Activated T-cell treated with anti-CD3 and anti-CD28 coated beads, Interleukin-2, amount 50 U/mL, for 48 hours (primary cell): Measurements from ENCODE around the gene WEE1.
"Not testable (repeated sequence)": the region's sequence is repeated elsewhere in the genome, so short reads cannot be mapped to it uniquely, and the experiment has no call there.

Experiments used
- DNase-seq, 2 experiments: peaks; one replicate each; pipeline ENCODE4 v3.0.0-alpha.2; 2020

The WEE1 gene

DNA sequence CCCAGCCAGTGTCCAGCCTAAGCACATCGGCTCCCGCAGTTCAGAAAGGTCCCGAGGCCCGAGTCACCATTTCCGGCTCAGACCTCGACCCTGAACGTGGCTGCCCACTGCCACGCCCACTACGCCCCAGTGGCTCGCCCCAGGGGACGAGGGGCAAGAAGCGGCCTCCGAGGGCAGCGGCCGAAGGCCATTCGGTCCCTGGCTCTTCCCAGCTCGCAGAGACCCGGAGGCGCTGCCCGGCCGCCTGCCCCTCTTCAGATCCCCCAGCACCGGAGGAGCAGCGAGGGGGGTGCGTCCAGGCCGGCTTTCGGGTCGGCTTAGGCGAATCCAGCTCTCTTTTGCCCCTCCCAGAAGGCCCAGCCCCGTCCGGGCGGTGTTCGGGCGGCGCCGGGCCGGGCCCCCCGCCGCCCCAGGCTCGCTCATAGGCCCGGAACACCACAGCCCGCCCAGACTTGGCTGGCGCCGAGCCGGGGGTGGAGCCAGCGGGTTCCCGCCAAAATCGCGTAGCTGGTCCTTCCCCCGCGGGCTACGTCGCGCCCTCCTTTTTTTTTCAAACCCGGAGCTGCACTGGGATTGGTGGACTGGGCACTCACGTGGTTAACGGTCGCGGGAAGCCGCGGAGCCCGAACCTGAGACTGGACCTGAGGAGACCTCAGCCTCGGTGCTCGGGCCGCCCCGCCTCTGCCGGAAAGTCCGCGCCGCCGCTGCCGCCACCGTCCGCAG is at the start of gene WEE1:
Gene WEE1, plus strand, starts transcription at position 619 of the 723 bp plus-strand sequence. CDS start 264 bp downstream, outside the sequence.
- DNase-seq = peak; percentile 99

DNA sequence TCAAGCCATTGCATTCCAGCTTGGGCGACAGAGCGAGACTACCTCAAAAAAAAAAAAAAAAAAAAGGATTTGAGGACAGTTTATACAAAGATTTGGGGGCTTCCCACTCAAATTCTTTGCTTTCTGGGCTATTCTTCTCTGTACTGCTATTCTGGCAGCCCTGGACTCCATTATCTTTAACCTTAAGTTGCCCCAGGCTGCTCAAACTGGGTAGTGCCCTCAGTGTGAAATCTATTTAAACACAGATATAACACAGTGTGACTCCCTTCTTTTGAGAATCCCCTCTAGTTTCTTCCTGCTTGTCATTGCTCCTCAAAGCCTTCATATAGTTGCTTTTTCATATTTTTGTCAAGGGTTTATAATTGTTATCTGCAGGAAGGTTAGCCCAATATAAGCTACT is 49.5 kb upstream of the WEE1 start:
- DNase-seq = no peak

DNA sequence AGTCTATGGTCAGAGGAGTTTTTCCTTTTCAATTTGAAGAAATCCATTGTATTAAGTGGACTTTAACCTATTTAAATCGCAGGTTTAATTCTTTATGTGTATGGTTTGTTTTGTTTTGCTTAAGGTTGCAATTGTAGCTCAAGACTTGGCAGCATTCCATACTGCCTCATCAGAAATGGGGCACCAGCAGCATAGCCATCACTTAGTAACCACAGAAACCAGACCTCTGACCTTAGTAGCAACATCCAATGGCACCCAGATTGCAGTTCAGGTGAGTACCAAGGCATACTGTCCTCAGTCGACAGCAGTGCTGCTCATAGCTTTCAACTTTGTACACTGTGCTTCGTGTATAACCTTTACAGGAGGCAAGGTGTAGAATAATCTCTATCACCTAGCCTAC is 48.4 kb upstream of the WEE1 start:
- no peak for DNase-seq

DNA sequence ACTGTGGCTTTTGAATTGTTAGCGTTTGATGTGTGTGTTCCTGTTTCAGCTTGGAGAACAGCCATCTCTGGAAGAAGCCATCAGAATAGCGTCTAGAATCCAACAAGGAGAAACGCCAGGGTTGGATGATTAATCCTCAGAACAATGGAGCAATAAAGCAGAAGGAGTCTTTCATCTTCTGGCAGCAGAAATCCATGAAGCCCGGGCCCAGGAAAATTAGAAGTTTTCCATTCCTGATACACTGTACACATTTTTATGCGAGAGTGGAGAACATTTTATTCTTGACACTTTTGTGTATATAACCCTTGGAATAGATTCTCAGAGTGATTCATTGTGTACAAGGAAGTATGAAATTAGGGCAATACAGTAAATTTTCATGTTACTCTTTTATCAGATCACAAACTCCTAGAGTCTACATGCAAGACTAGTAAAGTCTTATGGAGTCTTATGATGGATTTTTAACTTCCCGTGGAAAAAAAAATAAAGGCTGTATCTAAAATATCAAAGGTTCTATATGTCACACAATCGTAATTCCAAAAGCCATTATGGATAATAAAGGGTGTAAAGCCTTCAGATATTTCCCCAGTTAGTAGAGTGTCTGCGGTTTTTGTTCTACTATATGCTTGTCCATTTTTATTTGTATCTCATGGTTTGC is 45.9 kb upstream of the WEE1 start:
- no peak for DNase-seq

DNA sequence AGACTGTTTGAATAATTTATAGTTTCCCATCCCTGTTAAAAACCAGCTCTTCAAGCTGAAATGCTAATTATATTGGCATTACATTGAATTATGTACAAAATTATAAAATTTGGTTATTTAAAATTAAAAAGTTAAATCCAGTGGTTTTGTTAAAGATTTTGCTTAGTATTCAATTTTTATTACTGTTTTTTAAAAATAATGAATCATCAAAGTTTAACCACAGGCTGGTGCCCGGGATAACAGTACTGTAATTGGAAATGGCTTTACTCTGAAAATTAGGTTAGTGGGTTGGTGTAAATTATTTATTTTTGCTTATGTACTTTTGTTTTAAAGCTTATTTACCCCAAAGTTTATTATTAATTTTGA is 45.4 kb upstream of the WEE1 start:
- DNase-seq = no peak

DNA sequence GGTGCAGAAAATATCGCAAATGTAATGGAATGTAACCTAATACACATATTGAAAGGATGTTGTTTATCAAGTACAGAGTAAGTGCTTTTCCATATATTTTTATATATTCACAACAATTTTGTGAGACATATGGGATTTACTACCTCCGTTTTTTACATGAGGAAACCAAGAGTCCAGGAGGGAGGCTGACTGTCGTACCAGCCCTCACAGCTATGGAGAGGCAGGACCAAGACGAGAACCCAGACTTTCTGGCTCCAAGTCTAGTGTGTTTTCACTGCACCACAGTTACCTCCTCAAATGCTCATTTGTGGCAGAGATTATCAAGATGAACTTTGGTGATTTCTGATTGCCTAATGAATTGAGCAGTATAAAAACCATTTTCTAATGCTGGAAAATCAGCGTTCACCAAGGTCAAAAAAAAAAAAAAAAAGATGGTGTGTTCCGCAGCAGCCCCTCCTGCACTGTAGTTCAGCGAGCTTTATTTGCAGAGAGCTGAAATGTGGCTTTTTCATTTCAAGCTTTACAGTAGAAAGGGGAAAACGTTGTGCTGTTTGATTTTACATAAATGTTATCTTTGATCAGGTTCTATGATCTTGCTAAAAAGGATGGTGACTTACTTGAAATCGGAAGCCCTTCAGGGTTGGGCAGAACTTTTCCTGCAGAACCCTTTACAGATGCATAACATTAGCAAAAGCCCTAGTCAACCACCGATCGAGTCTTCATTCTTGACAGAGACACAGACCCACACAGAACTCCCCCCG is 44.7 kb upstream of the WEE1 start:
- no peak for DNase-seq

DNA sequence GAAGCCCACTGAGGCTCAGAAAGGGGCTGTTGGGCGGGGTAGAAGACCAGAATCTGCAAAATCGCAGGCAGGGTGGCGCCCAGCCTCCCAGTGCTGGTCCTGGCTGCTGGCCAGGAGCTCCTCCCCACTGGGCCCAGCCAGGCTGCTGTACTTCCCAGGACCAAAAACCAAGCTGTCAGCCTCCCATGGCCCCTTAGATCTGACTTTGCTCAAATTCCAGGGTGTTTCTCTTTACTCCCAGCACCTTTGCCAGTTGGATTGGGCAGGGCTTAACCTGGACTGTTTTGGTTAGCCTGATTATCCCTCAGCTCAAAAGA is 44.2 kb upstream of the WEE1 start:
- DNase-seq = no peak

DNA sequence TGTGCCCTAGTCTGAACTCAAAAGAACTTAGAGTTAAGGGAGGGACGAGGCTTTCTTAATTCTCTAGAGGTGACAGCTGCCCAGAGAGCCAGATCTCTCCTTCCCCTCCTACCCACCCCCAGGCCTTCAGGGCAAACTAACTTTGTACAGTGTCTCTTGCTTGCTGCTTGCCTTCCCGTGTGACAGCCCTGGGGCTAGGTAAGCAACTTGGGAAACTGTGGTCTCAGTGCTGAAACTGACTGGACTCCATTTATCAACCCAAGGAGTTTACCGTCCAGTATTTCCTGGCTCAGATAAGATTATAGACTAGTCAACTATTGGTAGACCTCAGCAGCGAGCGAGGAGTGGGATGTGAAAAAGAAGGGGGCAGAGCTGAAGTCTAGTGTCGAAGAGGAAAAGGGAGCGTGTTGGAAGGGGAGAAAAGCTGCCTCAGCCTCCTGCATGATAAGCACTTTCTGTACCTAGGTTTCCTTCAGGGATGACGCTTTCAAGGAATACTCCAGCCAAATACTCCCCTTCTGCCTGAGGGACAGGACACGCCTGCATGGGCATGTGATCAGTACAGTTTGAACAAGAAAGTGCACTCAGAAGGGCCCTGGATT is 43.3 kb upstream of the WEE1 start:
- DNase-seq = no peak

DNA sequence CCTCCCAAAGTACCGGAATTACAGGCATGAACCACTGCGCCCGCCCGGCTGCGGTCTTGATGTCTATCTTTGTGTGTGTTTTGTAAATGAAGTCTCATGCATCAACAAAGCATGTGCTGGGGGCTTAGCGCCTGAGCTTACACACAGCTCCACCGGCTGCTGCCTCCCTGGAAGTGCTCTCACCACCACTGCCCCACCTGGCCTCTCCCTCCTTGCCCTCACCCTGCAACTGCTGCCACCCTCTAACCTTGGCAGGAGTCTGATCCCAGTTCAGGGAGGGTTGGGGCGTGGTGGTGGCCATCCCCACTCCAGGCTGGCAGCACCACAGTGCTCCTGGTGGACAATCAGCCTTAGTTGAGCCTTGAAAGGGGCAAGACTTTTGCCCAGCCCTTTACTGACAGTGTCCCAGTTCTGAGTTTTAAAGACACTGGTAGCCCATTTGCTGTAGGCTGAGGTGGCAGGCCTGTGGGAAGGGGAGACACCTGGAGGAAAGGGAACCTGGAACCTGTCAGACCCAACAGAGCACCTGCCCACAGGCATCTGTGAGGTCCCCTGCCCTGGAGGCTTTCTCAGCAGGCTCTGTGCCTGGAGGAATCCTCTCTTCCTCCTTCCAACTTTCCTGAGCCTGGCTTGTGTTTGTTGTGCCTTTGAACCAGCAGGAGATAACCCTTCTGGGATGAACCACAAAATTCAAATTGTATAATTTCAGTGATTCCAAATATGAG is 42.4 kb upstream of the WEE1 start:
- no peak for DNase-seq

DNA sequence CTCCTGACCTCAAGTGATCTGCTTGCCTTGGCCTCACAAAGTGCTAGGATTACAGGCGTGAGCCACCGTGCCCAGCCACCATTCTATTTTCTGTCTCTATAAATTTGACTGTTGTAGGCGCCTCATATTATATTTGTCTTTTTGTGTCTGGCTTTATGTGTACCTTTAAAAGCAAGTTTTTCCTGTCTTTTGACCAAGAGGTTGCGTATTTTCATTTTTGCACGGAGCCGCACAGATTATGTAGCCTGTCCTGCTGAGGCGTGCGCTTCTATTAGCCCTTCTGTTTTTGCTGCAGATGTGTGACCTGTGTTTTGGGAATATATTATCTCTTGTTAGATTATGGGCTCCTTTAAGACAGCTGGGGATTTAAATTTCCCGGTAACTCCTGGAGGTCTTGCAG is 40.4 kb upstream of the WEE1 start:
- no peak for DNase-seq

DNA sequence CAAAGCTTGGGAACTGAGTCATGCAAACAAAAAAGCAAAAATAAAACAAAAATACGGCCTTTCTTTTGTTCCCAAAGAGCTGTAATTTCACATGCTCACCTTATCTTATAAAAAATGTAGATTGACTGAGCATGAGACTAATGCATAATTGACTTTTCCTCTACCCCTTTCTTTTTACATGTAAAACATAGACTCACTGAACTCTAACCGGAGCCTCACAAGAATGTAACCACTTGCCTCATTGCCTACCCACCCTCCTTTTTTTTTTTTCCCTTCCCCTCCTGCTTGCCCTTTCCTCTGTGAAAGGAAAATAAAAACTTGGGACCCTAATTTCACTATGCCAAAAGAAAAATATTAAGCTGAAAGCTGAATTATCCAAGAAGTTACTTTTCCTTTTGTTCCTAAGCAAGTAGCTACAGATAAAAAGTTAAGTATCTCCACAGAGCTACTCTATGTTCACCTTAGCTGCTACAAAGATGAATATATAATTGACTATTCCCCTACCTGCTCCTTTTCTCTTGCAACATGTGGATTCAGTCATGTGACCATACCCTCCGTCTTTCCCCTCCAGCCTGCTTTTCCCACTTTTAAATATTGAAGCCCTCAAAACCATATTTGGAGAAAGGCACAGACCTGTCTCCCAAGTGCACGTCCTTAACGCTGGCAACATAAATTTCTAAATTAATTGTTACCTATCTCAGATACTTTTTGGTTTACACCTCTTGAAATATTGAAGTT is 39.6 kb upstream of the WEE1 start:
- DNase-seq = no peak

DNA sequence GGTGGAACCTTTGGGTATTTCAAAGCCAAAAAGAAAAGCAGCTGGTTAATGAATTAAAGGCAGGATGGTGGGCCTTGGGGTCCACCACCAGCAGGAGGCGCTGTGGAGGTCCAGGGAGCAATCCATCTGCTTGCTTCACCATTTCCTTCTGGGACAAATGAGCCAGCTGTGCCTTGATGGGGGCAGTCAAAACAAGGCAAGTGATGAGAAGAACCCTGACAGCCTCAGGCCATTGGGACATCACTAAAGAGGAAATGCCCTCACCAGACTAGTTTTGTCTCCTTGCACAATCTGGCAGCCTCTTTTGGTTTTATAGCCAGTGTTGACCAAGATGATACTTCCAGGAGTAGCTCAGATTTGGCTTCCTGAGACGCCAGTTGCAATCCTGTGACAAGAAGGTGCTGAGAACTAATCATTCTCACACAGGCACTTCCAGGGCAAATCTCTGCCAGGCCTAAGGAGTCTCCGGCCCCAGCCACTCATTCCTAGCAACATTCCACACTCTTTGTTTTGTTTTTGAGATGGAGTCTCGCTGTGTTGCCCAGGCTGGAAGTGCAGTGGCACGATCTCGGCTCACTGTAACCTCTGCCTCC is 38.2 kb upstream of the WEE1 start:
- DNase-seq = peak; percentile 86 to 89

DNA sequence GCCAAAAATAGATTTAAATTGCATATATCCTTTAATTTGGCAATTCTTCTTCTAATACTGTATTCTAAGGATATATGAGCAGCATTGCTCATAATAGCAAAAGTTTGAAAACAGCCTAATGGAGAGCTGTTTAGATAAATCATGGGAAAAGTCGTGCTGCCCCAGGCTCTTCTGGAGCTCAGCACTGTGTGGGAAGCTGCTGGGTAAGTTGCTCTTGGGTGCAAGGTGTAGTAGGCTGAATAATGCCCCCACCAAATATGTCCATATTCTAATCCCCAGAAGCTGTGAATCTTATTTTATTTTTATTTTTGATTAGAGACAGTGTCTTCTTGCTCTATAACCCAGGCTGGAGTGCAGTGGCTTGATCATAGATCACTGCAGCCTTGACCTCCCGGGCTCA is 34.9 kb upstream of the WEE1 start:
- no peak for DNase-seq

DNA sequence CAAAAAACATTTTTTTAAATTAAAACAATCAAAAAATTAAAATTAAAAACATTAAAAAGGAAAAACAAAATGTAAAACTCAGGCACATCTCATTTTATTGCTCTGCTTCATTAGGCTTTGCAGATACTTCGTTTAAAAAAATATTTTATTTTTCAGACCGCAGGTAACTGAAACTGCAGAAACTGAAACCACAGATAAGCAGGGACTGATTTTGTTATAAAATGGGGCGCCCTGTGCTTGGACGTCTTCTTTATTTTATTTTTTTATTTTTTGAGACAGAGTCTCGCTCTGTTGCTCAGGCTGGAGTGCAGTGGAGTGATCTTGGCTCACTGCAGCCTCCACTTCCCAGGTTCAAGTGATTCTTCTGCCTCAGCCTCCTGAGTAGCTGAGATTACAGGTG is 24.3 kb upstream of the WEE1 start:
- DNase-seq = not testable (repeated sequence)

DNA sequence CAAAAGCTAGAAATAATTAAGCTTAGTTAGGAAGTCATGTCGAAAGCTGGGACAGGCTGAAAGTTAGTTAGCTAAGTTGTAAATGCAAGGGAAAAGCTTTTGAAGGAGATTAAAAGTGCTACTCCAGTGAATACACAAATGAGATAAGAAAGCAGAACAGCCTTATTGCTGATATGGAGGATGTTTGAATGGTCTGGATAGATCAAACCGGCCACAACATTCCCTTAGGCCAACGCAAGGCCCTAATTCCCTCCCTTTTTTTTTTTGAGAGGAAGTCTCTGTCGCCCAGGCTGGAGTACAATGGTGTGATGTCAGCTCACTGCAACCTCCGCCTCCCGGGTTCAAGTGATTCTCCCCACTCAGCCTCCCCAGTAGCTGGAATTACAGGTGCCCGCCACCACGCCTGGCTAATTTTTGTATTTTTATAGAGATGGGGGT is 23.3 kb upstream of the WEE1 start:
- DNase-seq = no peak

DNA sequence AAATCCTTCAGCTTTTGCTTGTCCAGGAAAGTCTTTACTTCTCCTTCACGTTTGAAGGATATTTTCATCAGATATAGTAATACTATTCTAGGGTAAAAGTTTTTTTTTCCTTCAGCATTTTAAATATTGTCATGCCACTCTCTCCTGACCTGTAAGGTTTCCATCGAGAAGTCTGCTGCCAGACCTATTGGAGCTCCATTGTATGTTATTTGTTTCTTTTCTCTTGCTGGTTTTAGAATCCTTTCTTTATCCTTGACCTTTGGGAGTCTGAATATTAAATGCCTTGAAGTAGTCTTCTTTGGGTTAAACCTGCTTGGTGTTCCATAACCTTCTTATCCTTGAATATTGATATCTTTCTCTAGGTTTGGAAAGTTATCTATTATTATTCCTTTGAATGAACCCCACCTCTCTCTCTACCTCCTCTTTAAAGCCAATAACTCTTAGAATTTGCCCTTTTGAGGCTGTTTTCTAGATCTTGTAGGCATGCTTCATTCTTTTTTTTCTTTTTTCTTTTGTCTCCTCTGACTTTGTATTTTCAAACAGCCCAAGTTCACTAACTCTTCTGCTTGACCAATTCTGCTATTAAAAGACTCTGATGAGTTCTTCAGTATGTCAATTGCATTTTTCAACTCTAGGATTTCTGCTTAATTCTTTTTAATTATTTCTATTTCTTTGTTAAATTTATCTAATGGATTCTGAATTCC is 12.0 kb upstream of the WEE1 start:
- DNase-seq = no peak

DNA sequence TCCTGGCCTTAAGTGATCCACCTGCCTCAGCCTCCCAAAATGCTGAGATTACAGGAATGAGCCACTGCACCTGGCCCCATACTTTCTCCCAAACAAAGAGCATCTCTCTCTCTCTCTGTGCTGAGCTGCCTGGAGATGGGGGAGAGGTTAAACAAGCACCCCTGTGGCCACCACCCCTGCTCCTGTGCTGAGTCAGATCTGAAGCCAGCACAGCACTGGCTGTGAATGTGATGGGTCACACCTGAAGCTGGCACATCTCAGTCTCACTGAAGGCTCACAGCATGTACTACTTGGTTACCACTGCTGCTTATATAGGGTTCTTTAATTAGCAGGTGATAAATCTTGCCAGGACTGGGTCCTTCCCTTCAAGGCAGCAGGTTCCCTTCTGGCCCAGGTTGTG is 10.8 kb upstream of the WEE1 start:
- DNase-seq = no peak

DNA sequence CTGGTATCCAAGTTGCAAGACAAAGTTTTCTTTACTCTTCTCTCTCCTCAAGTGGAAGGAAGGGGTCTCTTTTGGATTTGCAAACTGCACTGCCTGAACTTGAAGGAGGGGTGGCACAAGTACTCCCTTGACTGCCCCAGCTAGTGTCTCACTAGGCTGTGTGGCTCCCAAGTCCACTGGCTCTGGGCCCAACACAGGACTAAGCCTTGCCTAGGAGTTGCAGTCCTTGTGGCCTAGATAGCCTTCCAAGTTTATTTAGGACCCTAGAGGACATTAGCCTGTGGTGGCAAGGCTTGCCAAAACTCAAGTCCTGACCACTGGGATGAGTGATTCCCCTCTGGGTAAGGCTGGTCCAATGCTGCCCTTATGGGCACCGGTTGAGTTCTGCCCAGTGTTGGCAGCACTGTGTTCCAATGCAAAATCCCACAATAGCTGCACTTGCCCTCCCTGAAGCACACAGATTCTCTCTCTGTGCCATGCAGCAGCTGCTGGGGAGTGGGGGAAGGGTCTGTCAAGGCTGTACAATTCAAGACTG is 10.2 kb upstream of the WEE1 start:
- no peak for DNase-seq

DNA sequence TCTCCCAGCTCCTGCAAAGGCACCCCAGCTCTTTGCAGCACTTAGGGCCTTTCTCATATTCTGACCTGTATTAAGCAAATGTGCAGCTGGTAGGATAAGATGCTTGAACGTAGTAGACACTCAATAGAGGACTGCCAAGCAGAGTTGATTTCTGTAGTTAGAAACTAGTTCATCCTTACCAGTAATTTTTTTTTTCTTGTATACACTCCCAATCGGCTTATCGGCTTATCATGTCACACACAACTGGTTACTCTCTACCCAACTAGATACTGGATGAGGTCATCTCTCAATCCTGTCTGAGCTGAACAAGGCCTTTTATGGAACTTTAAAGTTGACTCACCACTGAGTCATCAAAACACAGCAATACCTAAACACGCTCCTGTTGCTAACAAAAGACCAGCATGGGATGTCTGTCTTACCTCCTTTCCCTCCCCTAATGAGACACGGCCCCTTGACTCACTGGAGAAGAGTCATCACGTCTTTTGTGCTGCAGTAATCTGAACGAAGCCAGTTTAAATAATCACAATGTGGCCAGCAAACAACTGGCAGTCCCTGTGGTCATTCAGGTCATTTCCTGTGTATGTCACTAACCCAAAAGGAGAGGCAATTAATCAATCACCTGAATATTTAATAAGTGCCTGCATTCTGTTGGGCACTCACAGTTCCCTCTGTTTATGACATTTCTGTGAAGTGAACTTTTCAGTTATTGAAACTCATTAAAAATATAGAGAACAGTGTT is 7.5 kb upstream of the WEE1 start:
- peak; percentile 61 to 65 for DNase-seq

DNA sequence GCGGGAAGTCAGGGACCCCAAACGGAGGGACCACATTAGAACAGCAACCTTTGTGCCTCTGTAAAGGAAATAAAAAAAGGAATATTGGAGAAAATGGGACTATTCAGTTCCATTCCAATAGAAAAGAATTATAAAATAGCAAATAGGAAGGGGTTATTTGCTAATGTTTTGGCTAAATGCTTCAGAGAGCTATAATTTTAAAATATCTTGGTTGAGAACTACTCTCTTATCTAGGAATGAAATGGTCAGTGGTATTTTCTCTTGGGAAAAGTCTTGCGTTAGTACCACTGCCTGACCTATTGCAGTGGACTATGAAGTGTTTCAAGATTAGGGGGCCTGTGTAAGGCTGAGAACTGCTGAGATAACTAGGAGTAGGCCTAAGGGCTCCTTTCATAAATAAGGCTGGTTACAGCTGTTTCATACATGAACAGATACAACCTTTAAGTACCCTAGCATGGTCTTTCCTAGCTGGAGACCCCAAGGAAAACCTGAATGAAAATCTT is 6.9 kb upstream of the WEE1 start:
- DNase-seq = no peak
